Ovary (tissue), 3 donors: Measurements from ENCODE around the gene OSBPL6.

Experiments used
- EP300 ChIP-seq: sonication (generic); formaldehyde crosslinking; IDR thresholded peaks from one replicate; pipeline ENCODE4 v1.6.1; 2017; ENCODE audit warnings: antibody characterized with exemption
- POLR2A ChIP-seq: fragments of 450-650 bp; IDR thresholded peaks from one replicate; pipeline ENCODE4 v1.6.1; 2017; ENCODE audit warnings: antibody characterized with exemption, mild to moderate bottlenecking, moderate library complexity
- TF ChIP-seq, protein P1 (sequence below), 3 donors: fragments of 450-650 bp in 2 of 3; fragments of 200-600 bp in 1 of 3; IDR thresholded peaks; one replicate each; pipeline versions ENCODE4 v1.5.1 to v1.8.0; 2016 to 2022; ENCODE audit warnings: antibody characterized with exemption in 3 of 3, mild to moderate bottlenecking in 1 of 3
- donor health status: DM: no; HTN: no; CAD: no.

DNA sequence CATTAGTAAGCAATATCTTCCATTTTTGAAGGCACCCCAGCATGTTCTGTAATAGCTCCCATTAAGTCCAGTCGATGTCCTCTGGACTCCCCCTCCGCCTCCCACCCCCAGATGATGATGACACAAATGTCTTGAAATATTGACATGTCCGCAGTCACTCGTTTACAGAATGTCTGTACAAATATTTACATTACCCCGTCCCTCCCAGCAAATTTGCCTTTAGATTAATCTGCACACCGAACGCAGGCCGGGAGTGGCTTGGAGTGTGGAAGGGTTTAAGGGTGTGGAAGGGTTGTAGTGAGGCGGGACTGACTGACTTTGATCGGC is 853 bp upstream of the OSBPL6 start:
- TF ChIP-seq, protein P1, sequence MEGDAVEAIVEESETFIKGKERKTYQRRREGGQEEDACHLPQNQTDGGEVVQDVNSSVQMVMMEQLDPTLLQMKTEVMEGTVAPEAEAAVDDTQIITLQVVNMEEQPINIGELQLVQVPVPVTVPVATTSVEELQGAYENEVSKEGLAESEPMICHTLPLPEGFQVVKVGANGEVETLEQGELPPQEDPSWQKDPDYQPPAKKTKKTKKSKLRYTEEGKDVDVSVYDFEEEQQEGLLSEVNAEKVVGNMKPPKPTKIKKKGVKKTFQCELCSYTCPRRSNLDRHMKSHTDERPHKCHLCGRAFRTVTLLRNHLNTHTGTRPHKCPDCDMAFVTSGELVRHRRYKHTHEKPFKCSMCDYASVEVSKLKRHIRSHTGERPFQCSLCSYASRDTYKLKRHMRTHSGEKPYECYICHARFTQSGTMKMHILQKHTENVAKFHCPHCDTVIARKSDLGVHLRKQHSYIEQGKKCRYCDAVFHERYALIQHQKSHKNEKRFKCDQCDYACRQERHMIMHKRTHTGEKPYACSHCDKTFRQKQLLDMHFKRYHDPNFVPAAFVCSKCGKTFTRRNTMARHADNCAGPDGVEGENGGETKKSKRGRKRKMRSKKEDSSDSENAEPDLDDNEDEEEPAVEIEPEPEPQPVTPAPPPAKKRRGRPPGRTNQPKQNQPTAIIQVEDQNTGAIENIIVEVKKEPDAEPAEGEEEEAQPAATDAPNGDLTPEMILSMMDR (IDR thresholded peaks at IDR 0.05) = no peak
- TF ChIP-seq POLR2A (no peak), EP300 (no peak)
